Fibroblast of gingiva (primary cell): ENCODE data around the gene STMN1.

Experiments used
- DNase-seq: peaks from one replicate; pipeline ENCODE4 v3.0.0-alpha.2; 2011; ENCODE audit warnings: low read depth

Gene STMN1

DNA sequence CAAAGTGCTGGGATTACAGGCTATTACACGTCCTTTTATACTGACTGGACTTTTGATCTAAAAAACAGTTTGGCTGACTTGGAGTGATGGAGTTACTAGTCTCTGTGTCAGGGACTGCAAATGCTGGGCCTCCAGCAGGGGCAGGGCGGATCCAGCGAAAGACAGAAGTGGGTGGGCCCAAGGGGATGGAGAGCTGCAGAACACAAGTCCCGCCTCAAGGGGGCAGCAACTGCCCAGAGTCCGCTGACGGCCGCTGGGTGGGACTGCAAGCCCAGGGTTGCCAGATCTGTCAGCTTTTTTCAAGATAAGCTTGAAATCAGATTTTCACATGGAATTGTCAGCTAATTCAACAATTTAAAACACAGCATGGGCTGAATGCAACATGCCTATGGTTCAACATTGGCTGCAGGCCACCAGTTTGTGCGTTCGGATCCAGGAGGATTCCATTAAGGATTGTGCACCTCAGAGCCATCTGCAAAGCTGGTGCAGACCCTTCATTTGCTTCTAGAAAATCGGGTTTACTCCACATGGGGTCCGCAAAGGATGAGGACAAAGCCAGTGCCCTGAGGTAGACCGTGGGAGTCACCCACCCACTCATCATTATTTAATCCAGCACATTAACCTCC is 10.7 kb downstream of the STMN1 start:
- peak; percentile 88 for DNase-seq

DNA sequence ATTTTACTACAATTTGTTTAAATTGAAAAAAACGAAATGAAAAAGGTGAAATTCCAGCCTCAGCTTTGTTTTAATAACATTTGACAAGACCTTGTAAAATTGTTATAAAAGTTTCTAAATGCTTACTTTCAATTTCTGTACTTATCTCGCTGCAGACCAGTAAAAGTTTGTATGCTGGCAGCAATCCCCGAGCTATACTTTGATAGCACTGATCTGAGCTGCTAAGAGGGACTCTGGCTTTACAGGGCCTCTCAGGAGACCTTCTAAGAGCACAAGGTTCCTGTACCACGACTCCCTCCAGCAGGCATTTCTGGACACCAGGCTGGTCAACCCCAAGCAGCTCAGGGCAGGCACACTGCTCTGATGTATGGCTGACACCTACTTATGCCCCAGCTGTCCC is 13.1 kb downstream of the STMN1 start:
- DNase-seq = no peak

DNA sequence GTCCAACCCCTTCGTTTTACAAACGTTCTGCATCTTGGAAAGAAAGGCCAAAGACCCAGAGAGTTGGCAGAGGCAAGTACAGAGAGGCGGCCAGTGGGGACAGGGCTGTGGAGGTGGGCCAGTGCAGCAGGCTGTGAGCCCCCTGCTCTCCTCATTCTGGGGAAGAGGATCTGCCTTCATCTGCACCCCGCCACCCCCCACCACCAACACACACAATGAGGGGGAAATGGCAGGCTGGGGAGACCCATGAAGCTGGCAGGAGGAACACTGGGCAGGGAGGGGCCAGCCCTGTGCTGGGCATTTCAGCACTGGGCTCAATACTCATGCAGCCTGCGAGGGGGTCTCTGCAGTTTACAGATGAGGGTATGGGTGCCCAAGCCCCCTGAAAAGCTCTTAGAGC is 14.6 kb downstream of the STMN1 start:
- DNase-seq = no peak

DNA sequence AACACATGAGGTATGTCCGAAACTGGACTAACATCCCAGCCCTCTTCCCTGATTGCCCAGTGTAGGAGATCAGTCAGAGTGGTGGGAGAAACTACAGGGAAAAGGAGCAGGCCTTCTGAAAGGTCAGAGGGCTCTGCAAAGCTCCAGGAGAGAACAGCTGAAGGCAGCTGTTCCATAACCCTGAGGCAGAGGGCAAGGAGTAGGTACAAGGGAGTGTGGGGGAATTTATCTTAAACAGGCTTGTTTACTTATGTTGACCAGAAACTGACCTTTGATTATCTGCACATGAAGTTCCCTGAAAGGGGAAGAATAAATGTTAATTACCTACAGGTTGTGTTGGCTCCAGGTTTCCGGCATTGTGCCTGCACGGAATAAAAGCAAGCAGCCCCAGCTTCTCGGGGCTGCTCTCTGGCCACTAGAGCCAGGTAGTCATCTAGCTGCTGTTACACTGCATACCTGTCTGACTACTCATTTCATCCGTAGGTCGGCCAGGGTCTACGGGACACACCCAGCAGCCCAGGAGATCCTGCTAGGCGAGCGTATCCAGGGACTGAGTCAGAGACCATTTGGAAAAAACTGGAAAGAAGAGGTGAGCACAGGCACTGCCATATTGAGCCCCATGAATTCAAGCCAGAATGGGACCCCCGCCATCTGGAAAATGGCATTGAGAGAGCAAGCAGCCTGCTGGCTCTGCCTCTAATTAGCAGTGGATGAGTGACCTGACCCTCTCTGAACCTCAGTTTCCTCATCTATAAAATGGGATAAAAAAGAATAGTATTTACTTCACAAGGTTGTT is 15.8 kb downstream of the STMN1 start:
- DNase-seq = no peak

DNA sequence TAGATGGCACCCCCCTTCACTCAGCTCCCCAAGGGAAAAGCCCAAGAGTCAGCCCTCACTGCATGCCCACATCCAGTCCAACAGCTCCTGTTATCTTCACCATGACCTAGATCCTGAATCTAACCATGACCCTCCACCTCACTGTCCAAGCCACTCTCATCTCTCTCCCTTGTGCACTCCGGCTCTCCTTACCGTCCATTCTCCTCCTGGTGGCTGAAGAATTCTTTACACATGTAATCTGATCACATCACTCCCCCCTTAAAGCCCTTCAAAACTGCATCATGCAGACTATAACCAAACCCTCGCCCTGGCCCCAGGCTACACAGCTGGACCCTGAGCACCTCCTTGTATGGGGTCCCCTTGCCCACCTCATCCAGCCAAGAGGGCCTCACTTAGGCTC is 16.7 kb downstream of the STMN1 start:
- DNase-seq = no peak

DNA sequence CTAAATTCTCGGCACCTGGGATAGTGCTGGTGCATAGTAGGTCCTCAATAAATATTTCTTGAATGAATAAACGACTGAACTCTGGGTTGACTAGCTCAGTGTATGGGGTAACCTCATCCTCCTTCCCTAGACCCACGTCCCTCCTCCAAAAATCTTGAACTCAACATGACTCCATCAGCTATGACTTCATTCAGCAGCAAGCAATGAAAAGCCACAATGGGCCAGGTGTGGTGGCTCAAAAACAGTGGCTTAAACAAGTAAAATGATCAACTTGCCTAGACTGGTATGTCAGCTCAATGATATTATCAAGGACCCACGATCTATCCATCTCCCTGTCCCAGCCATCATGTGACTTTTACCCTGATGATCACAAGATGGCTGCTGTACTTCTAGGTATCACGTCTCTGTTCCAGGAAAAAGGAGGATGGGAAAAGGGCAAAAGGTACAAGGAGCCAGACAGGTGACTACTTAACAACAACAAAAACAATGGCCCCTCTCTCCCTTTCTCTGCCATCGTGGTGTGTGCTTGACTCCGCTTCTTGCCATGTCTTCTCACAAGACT is 17.7 kb downstream of the STMN1 start:
- DNase-seq = no peak

DNA sequence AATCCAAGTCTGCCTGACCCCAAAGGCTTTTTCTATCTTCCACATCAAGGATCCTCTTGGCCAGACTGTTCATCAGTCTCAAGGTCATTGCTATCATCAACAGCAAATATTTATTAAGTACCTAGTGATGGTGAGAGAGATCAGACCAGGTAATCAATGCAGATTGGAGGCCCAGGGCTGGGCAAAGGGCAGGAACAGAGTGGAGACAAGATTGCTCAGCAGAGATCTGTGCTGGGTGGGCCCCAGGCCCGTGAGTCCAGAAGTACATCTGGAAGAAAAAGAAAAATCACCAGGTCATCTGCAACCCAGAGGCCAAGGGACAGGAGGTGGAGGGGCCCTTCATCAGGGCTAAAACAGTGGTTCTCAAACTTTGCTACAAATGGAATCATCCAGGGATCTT is 20.6 kb downstream of the STMN1 start:
- no peak for DNase-seq

DNA sequence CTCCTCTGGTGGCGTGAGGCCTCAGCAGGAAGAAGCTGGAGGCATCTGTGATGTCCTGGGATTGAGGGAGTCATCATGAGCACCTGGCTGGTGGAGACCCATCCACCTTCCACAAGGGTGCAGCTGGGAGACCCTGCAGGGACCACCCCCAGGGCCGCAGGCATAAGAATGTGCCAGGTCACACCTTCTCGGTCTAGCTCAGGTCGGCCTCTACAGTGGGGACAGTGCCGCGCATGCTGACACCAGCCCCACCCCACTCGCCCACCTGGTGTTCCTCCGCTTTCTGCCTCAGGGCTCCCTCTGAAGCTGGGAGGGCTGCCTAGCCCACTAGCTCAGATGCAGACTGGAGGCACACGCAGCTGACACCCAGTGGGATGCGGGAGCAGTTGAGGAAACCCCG is 25.0 kb downstream of the STMN1 start:
- no peak for DNase-seq

DNA sequence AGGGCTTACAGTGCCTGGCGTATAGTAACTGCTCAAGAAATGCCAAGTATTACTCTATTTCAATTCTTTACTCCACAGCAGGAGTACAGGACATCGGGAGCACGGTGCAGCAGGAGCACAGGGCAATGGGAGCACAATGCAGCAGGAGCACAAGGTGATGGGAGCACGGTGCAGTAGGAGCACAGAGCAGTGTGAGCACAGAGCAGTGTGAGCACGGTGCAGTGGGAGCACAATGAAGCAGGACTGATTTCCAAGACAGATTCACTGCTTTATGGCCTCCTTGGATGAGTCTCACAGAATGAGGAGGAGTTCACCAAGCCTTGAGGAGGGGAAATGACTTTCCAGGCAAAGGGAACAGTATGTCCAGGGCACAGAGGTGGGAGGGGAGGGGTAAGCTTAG is 25.7 kb downstream of the STMN1 start:
- no peak for DNase-seq

DNA sequence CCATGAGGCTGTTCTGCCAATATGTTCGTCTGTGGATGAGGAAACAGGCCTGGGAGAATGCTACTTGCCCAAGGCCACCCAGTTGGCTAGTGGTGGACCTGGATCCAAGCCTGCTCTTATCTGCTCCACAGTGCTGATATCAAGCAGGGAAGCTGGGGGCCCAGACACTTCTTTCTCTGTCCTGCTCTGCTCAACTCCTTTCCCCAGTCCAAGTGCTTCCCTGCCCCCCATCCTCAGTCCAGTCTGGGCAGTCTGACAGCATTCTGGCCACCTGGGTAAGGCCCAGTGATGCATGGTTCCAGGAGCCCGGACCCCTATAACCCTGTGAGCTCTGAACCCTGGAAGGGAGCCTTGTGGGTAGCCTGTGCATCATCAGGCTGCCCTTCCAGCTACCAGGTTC is 26.5 kb downstream of the STMN1 start:
- DNase-seq = no peak

DNA sequence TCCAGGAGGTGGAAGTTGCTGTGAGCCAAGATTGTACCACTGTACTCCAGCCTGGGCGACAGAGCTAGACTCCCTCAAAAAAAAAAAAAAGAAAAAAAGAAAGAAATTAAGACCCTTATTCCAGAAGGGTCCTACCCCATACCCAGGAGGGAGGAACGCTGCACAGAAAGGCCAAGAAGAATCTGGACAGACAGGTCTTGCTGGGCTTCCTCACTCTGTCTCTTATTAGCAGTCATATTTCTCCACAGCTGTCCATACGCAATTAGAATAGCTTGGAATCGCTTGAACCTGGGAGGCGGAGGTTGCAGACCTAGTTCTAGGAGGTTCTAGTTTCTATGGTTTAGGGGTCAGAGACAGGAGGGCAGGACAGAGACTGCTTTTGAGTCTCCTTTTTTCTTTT is 27.5 kb downstream of the STMN1 start:
- DNase-seq = no peak

DNA sequence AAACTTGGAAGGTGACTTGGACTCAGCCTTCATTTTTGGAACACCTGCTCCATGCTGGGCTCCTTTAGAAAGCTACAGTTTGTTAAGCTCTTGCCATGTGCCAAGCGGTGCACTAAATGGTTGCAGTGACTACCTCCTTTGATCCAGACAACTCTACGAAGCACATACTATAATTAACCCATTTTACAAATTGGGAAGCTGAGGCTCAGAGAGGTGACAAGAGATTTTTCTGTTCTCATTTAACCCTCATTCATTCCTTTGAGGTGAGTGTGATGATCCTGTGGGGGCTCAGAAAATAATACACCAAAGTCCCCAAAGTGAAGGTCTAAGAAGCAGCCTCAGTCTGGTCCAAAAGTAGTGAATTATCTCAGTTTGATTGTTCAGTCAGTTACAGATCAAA is 29.1 kb downstream of the STMN1 start:
- DNase-seq = no peak

DNA sequence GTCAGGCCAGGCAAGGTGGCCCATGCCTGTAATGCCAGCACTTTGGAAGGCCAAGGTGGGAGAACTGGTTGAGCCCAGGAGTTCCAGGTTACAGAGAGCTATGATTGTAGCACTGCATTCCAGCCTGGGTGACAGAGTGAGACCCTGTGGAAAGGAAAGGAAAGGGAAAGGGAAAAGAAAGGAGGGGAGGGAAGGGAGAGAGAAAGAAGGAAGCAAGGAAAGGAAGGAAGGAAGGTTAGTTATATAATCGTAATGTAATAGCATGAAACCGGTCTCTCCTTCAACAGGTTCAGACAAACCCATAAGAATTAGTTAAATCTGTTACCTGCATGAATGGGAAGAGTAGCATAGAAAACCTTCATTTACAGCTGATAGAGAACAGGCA is 29.5 kb downstream of the STMN1 start:
- DNase-seq = no peak

DNA sequence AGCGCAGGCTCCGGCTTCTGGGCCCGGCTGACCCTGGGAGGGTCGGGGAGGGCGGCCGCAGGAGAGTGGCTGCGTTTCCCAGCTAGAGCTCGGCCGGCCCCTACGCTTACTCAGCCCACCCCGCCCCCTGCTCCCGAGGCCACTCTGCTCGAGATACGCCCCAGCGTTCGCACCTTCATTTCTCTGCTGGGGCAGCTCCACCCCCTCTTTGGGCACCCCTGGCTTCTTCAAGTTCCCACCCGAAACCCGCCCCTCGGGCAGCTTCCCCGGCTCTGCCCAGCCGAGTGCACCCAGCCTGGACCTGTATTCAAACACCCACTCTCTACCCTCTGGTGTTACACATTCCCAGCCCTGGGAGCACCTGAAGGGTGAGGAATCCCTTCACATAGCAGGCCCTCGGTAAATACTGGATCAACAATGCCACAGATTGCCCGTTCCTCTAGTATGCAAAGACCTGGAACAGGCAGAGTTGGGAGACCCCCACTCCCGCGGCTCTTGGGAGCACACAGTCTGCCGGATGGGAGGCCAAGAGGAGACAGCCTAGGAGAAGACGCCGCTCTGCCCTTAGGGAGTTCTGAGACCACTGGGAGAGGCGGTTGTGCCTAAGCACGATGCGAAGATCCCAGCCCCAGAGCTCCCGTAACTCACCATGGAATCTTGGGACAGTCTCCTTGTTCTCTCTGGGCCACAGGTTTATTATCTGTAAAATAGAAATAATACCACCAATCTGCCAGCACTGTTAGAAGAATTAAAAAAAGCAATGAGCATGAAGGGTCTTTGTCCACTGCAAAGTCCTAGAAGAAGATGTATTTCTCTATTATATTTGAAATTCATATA is 30.1 kb downstream of the STMN1 start:
- no peak for DNase-seq

DNA sequence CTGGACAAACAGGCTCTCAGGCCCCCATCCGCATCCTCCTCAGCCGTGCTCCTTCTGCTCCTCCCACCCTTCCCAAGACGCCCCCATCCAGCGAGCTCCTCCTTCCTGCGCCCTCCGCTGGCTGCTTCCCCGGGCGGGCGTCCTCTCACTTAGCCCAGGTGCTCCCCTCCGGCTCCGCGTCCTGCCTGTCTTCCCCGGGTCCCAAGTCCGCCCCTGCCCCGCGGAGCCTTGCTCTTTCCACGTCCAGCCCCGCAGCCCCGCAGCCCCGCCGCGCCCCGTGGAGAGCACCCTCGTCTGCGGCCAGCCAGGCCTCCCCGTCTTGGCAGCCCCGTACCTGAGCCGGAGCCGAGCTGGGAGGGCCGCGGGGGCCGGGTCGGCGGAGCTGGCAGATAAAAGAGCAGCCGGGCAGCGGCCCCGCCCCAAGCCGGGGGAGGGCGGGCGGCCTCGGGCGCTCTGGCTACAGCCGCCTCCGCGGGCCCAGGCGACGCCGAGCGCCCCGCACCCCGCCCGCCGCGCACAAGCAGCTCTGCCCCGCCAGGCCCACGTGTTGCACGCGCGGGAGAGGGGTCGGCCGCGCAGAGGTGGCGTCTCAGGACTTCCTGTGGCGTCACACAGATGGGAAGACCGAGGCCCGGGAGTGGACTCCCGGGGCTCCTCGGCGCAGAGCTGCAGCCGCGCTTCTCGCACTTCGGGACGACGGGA is 30.9 kb downstream of the STMN1 start, which contains the start of gene PAQR7:
Gene PAQR7 (minus strand): TSS at position 555 of the 702 bp plus-strand sequence. CDS start 11,869 bp downstream, outside the sequence.
- peak; percentile 74 for DNase-seq

DNA sequence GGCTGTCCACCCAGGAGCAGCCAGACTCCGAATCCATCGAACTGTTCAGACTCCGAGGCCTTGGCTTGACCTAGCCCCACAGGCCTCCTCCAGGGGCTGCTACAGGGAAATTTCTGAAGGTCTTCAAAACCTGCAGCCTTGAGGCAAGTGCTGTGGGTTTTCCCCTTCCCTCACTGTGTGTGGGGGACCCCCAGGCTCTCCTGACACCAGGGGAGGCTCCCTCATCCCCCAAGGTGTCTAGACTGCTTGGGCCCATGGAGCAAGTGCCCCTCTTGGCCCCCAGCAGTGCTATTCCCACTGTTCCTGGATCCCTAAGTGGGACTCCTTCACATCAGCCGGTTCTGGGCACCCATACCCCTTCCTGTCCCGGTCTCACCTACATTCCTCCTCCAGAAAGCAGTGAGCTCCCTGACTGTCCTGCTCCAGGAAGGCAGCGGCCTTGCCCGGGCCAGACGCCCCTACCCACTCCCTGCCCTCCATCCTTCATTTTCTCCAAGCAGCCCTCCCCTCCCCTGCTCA is 31.5 kb downstream of the STMN1 start:
- DNase-seq = no peak

DNA sequence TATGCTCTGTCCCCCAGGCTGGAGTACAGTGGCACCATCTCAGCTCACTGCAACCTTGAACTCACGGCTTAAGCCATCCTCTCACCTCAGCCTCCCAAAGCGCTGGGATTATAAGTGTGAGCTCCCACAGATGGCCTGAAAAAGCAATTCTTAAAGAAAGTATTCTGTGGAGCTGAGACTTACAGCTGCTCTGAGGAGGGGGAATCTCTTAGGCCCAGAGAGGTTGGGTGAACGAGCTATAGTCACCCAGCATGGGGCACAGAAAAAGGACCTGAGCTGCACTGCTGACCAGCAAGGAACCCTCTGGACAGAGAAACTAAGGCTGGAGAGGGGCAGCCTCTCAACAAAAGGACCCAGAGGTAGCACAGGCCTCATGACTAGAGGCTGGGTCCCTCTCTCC is 32.0 kb downstream of the STMN1 start:
- no peak for DNase-seq

DNA sequence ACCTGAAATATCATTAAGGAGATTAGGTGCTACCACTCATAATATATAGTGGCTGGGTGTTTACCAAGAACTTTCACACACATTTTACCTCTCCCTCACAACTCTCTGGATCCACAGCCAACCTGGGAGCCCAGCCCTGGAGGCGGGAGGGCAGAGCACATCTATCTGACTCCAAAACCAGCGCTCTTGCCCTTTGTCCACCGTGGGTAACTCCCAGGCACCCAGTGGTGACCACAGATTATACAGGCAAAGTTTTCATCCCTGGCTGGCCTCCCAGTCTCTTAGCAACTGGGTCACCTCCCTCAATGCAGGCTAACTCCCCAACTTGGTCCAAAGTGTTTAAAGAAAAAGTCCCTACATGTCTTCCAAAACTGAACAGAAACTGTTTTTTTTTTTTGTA is 33.1 kb downstream of the STMN1 start:
- DNase-seq = no peak

DNA sequence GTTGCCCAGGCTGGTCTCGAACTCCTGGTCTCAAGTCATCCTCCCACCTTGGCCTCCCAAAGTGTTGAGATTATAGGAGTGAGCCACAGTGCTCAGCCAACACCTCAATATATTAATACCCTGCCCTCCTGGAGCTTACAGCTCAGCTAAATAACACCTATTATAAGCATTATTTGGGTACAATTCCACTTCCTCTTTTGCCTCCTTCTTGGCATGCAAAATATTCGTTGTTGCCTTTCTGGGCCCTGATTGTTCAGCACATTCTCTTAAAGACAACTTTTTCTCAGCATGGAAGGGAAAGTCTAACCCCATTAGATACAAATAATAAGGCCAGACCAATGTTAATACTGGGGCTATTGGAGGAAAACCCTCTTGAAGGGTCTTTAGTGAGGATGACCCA is 33.5 kb downstream of the STMN1 start:
- no peak for DNase-seq

DNA sequence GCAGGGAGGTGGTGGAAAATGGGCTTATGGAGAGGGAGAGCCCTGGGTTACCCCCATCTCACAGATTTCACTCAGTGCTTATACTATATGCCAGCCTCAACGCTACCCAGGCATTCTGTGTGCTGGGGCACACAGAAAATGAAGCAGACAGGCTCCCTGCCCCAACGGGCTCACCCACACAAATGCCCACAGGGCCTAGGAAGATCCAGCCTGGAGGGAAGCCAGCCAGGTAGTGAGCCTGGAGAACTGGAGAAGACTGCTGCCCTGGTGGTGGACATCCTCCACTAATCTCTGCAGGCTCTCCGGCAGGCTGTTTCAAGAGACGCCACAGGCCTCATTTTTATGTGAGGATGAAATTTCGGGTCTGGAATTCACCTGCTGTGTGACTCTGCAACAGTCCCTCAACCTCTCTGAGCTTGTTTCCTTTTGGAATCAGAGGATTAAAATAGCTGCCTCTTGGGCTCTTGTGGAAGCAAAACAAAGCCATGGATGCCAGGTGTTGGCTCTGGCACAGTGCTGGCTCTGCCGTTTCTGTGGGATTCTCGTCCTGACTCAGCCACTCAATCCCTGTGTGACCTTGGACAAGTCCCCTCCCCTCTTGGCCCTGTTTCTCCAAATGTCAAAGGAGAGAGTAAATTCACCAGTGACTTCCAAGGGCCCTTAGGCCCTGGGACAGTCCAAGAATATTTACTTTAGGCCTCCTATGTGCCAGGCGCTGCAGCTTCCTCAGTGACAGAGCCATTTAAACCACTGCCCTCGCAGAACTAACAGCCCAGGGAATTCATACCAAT is 34.3 kb downstream of the STMN1 start:
- no peak for DNase-seq
